ENCODE data around the gene PDCD11.

- TF ChIP-seq, protein P1, sequence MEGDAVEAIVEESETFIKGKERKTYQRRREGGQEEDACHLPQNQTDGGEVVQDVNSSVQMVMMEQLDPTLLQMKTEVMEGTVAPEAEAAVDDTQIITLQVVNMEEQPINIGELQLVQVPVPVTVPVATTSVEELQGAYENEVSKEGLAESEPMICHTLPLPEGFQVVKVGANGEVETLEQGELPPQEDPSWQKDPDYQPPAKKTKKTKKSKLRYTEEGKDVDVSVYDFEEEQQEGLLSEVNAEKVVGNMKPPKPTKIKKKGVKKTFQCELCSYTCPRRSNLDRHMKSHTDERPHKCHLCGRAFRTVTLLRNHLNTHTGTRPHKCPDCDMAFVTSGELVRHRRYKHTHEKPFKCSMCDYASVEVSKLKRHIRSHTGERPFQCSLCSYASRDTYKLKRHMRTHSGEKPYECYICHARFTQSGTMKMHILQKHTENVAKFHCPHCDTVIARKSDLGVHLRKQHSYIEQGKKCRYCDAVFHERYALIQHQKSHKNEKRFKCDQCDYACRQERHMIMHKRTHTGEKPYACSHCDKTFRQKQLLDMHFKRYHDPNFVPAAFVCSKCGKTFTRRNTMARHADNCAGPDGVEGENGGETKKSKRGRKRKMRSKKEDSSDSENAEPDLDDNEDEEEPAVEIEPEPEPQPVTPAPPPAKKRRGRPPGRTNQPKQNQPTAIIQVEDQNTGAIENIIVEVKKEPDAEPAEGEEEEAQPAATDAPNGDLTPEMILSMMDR (IDR thresholded peaks at IDR 0.05) = no peak
- TF ChIP-seq POLR2A (IDR thresholded peaks at IDR 0.05) = no peak
Observed at GRCh38 chr10:103431902-103432301, 35.5 kb downstream of the PDCD11 start.
